ENCODE results near the gene NPHP3.
"Not testable (repeated sequence)": the region's sequence is repeated elsewhere in the genome, so short reads cannot be mapped to it uniquely, and the experiment has no call there.

Gene NPHP3

GRCh38 chr3:132643366-132643765 lies 78.8 kb downstream of the NPHP3 start:
- no peak for DNase-seq

- no peak for DNase-seq
Measured at GRCh38 chr3:132642539-132642847, 79.7 kb downstream of the NPHP3 start.

- DNase-seq, result peak; percentile 28 to 77
Measured at GRCh38 chr3:132641837-132642538, 80.2 kb downstream of the NPHP3 start.

GRCh38 chr3:132641427-132641826 lies 80.8 kb downstream of the NPHP3 start:
- DNase-seq, result not testable (repeated sequence)

- no peak for DNase-seq
Measured at GRCh38 chr3:132638706-132639105, 83.5 kb downstream of the NPHP3 start.

GRCh38 chr3:132637590-132637989 lies 84.6 kb downstream of the NPHP3 start:
- DNase-seq, result no peak

- DNase-seq, result no peak
Measured at GRCh38 chr3:132635052-132635451, 87.2 kb downstream of the NPHP3 start.

All from inflammatory macrophage treated with lipopolysaccharide for 1 hour (primary cell).